ENCODE results near the gene IRF2BP1. TPM values are rescaled to one million over a fixed set of nuclear protein-coding genes. Genes with fewer than 3 reads are reported as not detected.
A peak's percentile ranks its signal among the peaks of the same experiment; 100 is the strongest.

The IRF2BP1 gene
- total and polyA plus RNA-seq, 2 of the 13 experiments (the other 11 are each of a cell fraction or from before 2014, with no cell fraction given), result 4.3 to 14.3 TPM

- Histone ChIP-seq H3K9ac (ENCODE audit: insufficient read depth, low read depth, low read length) (no peak overlapping the region), H3K27me3 (ENCODE audit: control insufficient read depth in 1 of 2, insufficient read depth in 2 of 2, low read length in 2 of 2) (no peaks in the 10 kb centered on the region; a peak in 1 of 5 replicates), H3K4me1 (ENCODE audit: insufficient read depth, low read length) (peaks cover 17% of the 10 kb centered on the region), H2AFZ (ENCODE audit: low read length) (no peak overlapping the region), H3K9me3 (ENCODE audit: low read length) (no peaks in the 10 kb centered on the region), H3K79me2 (ENCODE audit: insufficient read depth, low read length) (peaks cover 48% of the 10 kb centered on the region), H3K27ac (ENCODE audit: extremely low read length, insufficient read depth, low read length) (no peak overlapping the region), H3K36me3 (replicated peaks in 1 of 2; ENCODE audit: control insufficient read depth in 1 of 2, insufficient read depth in 2 of 2, low read length in 2 of 2) (peaks cover 6 to 15% of the 10 kb centered on the region in 2 experiments; a peak in 3 of 5 replicates), H3K4me2 (ENCODE audit: low read depth, low read length) (0 out of 2 replicates have a peak overlapping the region, but pooled peaks have one; percentile 12), H3K4me3 (replicated peaks in 1 of 3; ENCODE audit: insufficient read depth in 1 of 3, low read depth in 2 of 3, low read length in 3 of 3) (no peak overlapping the region), H4K20me1 (ENCODE audit: insufficient read depth, low read length) (no peaks in the 10 kb centered on the region)
- ChIA-PET CTCF (ENCODE audit: low intra/inter-chr PET ratio, low total read pairs) (no interaction called here), POLR2A (interaction anchor here (0.6 to 1.4 kb wide), 4 partner anchors 9 to 151 kb away, joined by 3 to 6 read pairs (median 4); no protein-coding TSS in a partner anchor)
- 90% methylated on average over 15 of the region's 15 CpGs for WGBS (ENCODE audit: low lambda C conversion rate)
- FAIRE-seq (no peak), DNase-seq (ENCODE audit: low spot score) (no peak), ATAC-seq (no peak)
- in situ Hi-C loops (cut with HindIII; ENCODE audit: extremely low pct_ligation_motif_present, low pct_unique_long_range_greater_than_20kb), result no loop called here
- TF ChIP-seq KDM5A (IDR thresholded peaks at IDR 0.05; ENCODE audit: borderline replicate concordance, low read length), result no peak
- no peak for TF ChIP-seq FOXA3 (CRISPR knock-in tag; IDR thresholded peaks at IDR 0.05)
- TF ChIP-seq NCOA5 (CRISPR knock-in tag; IDR thresholded peaks at IDR 0.05), result no peak
- no peak for TF ChIP-seq ARNT2 (CRISPR knock-in tag; IDR thresholded peaks at IDR 0.05; ENCODE audit: low read depth)
- TF ChIP-seq TBP (CRISPR knock-in tag; IDR thresholded peaks at IDR 0.05), result no peak
- no peak for TF ChIP-seq PLRG1 (conservative IDR thresholded peaks at IDR 0.05)
- TF ChIP-seq ATF3 (CRISPR knock-in tag; IDR thresholded peaks at IDR 0.05), result no peak
- TF ChIP-seq ZNF766 (CRISPR knock-in tag; IDR thresholded peaks at IDR 0.05; ENCODE audit: borderline replicate concordance), result no peak
- TF ChIP-seq RBAK (CRISPR knock-in tag; IDR thresholded peaks at IDR 0.05), result no peak
- TF ChIP-seq THAP7 (CRISPR knock-in tag; IDR thresholded peaks at IDR 0.05), result no peak
- TF ChIP-seq ZNF101 (CRISPR knock-in tag; IDR thresholded peaks at IDR 0.05; ENCODE audit: borderline replicate concordance, low read depth), result no peak
- TF ChIP-seq FOXC1 (CRISPR knock-in tag; IDR thresholded peaks at IDR 0.05; ENCODE audit: borderline replicate concordance), result no peak
- intact Hi-C loops (cut with micrococcal nuclease; ENCODE audit: unreplicated experiment), result no loop called here
- BruUV-seq (replicated peaks), result no TSS peak
Measured at GRCh38 chr19:45860359-45861259, 25.3 kb downstream of the IRF2BP1 start.

Measured in HepG2 (cell line).